Measurements from ENCODE around the gene DYRK3.

Gene DYRK3

GRCh38 chr1:206684478-206685333, 49.4 kb downstream of the DYRK3 start, which contains the start of gene MAPKAPK2:
Gene MAPKAPK2 (plus strand): TSS chr1:206684905. CDS start chr1:206685230, 325 bp downstream.
- DNase-seq = peak; percentile 70

- no peak for DNase-seq
These were observed 50.0 kb downstream of the DYRK3 start for GRCh38 chr1:206685334-206685768.

- DNase-seq = peak; percentile 59
These were observed 50.6 kb downstream of the DYRK3 start for GRCh38 chr1:206685769-206686477.

GRCh38 chr1:206686478-206687249, 51.3 kb downstream of the DYRK3 start:
- peak; percentile 38 for DNase-seq

- no peak for DNase-seq
These were observed 52.0 kb downstream of the DYRK3 start for GRCh38 chr1:206687251-206687914.

GRCh38 chr1:206687915-206688442, 52.6 kb downstream of the DYRK3 start:
- DNase-seq = no peak

- DNase-seq = no peak
These were observed 55.2 kb downstream of the DYRK3 start for GRCh38 chr1:206690516-206690915.

- no peak for DNase-seq
These were observed 56.3 kb downstream of the DYRK3 start for GRCh38 chr1:206691604-206692003.

- no peak for DNase-seq
These were observed 57.7 kb downstream of the DYRK3 start for GRCh38 chr1:206693029-206693428.

- DNase-seq = no peak
These were observed 58.3 kb downstream of the DYRK3 start for GRCh38 chr1:206693592-206693991.

- no peak for DNase-seq
These were observed 59.1 kb downstream of the DYRK3 start for GRCh38 chr1:206694171-206695124.

GRCh38 chr1:206695733-206696132, 60.4 kb downstream of the DYRK3 start:
- no peak for DNase-seq

GRCh38 chr1:206696812-206697585, 61.7 kb downstream of the DYRK3 start:
- DNase-seq = no peak

GRCh38 chr1:206698011-206698410, 62.7 kb downstream of the DYRK3 start:
- DNase-seq = no peak

All from central memory CD4-positive, alpha-beta T cell (primary cell).